Measurements from ENCODE around the gene FBXL16.

GRCh38 chr16:741986-742629, 36.5 kb upstream of the FBXL16 start:
- TF ChIP-seq, protein P1, sequence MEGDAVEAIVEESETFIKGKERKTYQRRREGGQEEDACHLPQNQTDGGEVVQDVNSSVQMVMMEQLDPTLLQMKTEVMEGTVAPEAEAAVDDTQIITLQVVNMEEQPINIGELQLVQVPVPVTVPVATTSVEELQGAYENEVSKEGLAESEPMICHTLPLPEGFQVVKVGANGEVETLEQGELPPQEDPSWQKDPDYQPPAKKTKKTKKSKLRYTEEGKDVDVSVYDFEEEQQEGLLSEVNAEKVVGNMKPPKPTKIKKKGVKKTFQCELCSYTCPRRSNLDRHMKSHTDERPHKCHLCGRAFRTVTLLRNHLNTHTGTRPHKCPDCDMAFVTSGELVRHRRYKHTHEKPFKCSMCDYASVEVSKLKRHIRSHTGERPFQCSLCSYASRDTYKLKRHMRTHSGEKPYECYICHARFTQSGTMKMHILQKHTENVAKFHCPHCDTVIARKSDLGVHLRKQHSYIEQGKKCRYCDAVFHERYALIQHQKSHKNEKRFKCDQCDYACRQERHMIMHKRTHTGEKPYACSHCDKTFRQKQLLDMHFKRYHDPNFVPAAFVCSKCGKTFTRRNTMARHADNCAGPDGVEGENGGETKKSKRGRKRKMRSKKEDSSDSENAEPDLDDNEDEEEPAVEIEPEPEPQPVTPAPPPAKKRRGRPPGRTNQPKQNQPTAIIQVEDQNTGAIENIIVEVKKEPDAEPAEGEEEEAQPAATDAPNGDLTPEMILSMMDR (IDR thresholded peaks at IDR 0.05; ENCODE audit: low read depth, low read length) = no peak
- TF ChIP-seq MYC (IDR thresholded peaks at IDR 0.05; ENCODE audit: low read depth, low read length) = no peak
